Measurements from ENCODE around the gene ARMC9. TPM values are rescaled to one million over a fixed set of nuclear protein-coding genes. Genes with fewer than 3 reads are reported as not detected.

The ARMC9 gene
- total and polyA plus RNA-seq, 4 donors = 20.5 to 51.6 (median 38.6) TPM

DNA sequence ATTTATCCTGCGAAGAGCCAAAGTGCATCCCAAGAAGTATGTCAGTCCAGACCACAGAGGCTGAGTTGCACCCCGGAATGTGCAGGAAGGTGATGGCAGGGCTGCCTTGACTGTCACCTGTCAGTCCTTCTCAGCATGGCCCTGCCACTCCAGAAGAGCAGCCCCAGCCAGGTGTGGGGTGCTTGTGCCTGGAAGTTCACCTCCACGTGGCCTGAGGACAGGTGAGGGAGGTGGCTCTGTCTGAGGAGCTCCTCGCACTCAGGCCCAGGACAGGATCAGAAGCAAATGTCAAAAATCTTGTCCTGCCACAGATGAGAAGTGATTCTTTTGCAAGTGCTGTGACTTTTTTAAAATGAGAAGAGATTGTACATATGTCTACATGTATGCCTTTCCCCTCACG lies 165.6 kb downstream of the ARMC9 start:
- peaks cover 0 to 3% (median 0%) of the 10 kb centered on the region in 5 donors for H3K4me1 ChIP-seq (ENCODE audit: control insufficient read depth in 5 of 5, insufficient read depth in 5 of 5, low read length in 5 of 5)
- DNase-seq = no peak
- peaks cover 0 to 2% (median 0%) of the 10 kb centered on the region in 4 donors for H3K9me3 ChIP-seq (ENCODE audit: control insufficient read depth in 4 of 4, insufficient read depth in 3 of 4, low read length in 3 of 4)
- no peaks in the 10 kb centered on the region for H3K27me3 ChIP-seq (ENCODE audit: control insufficient read depth in 3 of 3, insufficient read depth in 3 of 3, low read length in 2 of 3)
- no peak overlapping the region for H3K9ac ChIP-seq (ENCODE audit: insufficient read depth in 1 of 2, low read length in 2 of 2)
- H3K4me3 ChIP-seq = no peak overlapping the region
- TF ChIP-seq, protein P1, sequence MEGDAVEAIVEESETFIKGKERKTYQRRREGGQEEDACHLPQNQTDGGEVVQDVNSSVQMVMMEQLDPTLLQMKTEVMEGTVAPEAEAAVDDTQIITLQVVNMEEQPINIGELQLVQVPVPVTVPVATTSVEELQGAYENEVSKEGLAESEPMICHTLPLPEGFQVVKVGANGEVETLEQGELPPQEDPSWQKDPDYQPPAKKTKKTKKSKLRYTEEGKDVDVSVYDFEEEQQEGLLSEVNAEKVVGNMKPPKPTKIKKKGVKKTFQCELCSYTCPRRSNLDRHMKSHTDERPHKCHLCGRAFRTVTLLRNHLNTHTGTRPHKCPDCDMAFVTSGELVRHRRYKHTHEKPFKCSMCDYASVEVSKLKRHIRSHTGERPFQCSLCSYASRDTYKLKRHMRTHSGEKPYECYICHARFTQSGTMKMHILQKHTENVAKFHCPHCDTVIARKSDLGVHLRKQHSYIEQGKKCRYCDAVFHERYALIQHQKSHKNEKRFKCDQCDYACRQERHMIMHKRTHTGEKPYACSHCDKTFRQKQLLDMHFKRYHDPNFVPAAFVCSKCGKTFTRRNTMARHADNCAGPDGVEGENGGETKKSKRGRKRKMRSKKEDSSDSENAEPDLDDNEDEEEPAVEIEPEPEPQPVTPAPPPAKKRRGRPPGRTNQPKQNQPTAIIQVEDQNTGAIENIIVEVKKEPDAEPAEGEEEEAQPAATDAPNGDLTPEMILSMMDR (IDR thresholded peaks at IDR 0.05; ENCODE audit: control extremely low read depth, extremely low read depth) = no peak
- ATAC-seq (ENCODE audit: insufficient read depth, low FRiP score) = no peak
- no peak overlapping the region for H3K27ac ChIP-seq (ENCODE audit: low read depth in 1 of 2, low read length in 1 of 2)
- H3K36me3 ChIP-seq (ENCODE audit: control insufficient read depth in 4 of 4, insufficient read depth in 4 of 4, low read length in 4 of 4) = peaks cover 0 to 17% (median 2%) of the 10 kb centered on the region in 4 donors
- 92 to 94% methylated on average over 5 of the region's 5 CpGs for WGBS, 2 donors

DNA sequence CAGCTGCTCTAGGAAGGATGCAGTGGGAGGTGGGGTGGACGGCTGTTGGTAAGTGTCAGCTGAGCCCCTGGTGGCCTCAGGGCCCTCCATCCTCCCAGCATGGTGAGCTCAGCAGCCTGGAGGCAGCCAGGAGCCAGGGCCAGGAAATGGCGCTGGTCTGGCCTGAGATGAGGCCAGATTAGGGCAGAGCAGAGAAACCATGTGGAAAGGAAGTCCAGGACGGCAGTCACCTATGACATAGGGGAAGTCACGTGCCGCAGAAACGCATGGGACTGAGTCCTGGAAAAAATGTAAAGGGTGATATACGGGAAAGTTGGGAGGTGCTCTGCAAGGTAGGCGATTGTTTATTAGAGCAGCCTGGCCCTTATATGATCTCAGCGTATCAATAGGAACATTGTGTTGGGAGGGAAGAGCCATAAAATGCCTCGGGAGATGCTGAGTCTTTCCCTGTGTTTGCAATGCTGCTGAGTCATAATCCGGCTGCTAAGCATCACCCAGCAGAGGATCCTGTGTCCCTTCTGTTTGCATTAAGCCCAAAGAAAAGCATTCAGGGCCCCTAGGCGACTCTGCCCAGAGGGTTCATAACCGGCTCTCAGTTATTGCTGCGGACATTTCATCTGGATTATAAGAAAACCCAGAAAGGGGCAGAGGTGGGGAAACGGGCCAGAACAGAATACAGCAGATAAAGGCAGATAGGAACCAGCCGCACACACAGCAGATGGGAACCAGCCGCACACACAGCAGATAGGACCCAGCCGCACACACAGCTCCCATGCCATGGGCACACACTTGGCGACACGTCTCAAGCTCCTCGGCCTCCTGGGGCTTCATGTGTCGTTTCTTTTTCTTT lies 166.8 kb downstream of the ARMC9 start:
- Histone ChIP-seq H3K27ac (ENCODE audit: low read depth in 1 of 2, low read length in 1 of 2) (no peak overlapping the region), H3K27me3 (ENCODE audit: control insufficient read depth in 3 of 3, insufficient read depth in 3 of 3, low read length in 2 of 3) (no peaks in the 10 kb centered on the region), H3K4me3 (no peak overlapping the region), H3K9ac (ENCODE audit: insufficient read depth in 1 of 2, low read length in 2 of 2) (no peak overlapping the region), H3K36me3 (ENCODE audit: control insufficient read depth in 4 of 4, insufficient read depth in 4 of 4, low read length in 4 of 4) (peaks cover 0 to 13% (median 2%) of the 10 kb centered on the region in 4 donors), H3K9me3 (ENCODE audit: control insufficient read depth in 4 of 4, insufficient read depth in 3 of 4, low read length in 3 of 4) (peaks cover 0 to 2% (median 0%) of the 10 kb centered on the region in 4 donors), H3K4me1 (ENCODE audit: control insufficient read depth in 5 of 5, insufficient read depth in 5 of 5, low read length in 5 of 5) (peaks cover 0 to 3% (median 0%) of the 10 kb centered on the region in 5 donors)
- DNase-seq (peak in 2 of 3 donors; percentile 29 to 34), ATAC-seq (ENCODE audit: insufficient read depth, low FRiP score) (no peak)
- TF ChIP-seq, protein P1 (IDR thresholded peaks at IDR 0.05; ENCODE audit: control extremely low read depth, extremely low read depth) = no peak
- 69 to 76% methylated on average over 22 of the region's 22 CpGs for WGBS, 2 donors

DNA sequence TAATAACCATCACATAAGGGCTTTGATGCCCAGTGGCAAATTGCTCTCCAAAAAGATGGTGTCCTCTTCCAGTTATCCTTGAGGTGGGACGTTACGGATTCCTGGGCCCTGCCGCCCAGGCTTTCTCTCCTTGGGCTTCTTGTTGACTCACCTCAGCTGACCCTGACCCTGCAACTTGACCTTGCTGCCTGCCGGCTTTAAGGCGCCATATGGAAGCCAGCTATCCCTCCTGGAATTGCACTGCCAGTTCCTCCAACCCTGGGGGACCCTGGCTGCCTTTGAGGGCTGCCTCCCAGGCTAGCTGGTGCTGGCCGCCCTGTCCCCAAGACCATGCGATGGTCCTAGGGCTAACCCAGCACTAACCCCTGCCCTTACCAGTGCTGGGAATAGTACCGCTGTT lies 168.7 kb downstream of the ARMC9 start:
- H3K9me3 ChIP-seq (ENCODE audit: control insufficient read depth in 4 of 4, insufficient read depth in 3 of 4, low read length in 3 of 4) = peaks cover 0 to 2% (median 0%) of the 10 kb centered on the region in 4 donors
- DNase-seq = peak in 1 of 3 donors; percentile 3
- no peak overlapping the region for H3K27ac ChIP-seq (ENCODE audit: low read depth in 1 of 2, low read length in 1 of 2)
- WGBS, 2 donors = 94 to 95% methylated on average over 8 of the region's 8 CpGs
- no peaks in the 10 kb centered on the region for H3K27me3 ChIP-seq (ENCODE audit: control insufficient read depth in 3 of 3, insufficient read depth in 3 of 3, low read length in 2 of 3)
- peaks cover 0 to 3% (median 0%) of the 10 kb centered on the region in 5 donors for H3K4me1 ChIP-seq (ENCODE audit: control insufficient read depth in 5 of 5, insufficient read depth in 5 of 5, low read length in 5 of 5)
- H3K4me3 ChIP-seq = no peak overlapping the region
- H3K9ac ChIP-seq (ENCODE audit: insufficient read depth in 1 of 2, low read length in 2 of 2) = no peak overlapping the region
- H3K36me3 ChIP-seq (ENCODE audit: control insufficient read depth in 4 of 4, insufficient read depth in 4 of 4, low read length in 4 of 4) = peaks cover 0 to 10% (median 2%) of the 10 kb centered on the region in 4 donors
- ATAC-seq (ENCODE audit: insufficient read depth, low FRiP score) = no peak
- TF ChIP-seq, protein P1 (IDR thresholded peaks at IDR 0.05; ENCODE audit: control extremely low read depth, extremely low read depth) = no peak

Measured in lung (tissue), 12 donors.